PC-9 (cell line): ENCODE results near the gene STAB2. TPM values are rescaled to one million over a fixed set of nuclear protein-coding genes. Genes with fewer than 3 reads are reported as not detected.

Experiments
- BruUV-seq: library from RNA; stranded (reverse); fragments of 400-500 nt; replicated peaks from 2 replicates; lab custom pipeline; 2021; lab: Mats Ljungman, UMichigan
- CTCF ChIA-PET: fragments of 300-600 bp; sonication (Branson Sonifier 250); formaldehyde crosslinking; loops from one replicate; lab custom pipeline; 2022; ENCODE audit warnings: antibody characterized with exemption; lab: Charles Lee
- POLR2A ChIA-PET: fragments of 300-600 bp; sonication (Branson Sonifier 250); formaldehyde crosslinking; loops from one replicate; lab custom pipeline; 2022; ENCODE audit warnings: antibody characterized with exemption; ENCODE audit not compliant: unreplicated experiment; lab: Charles Lee
- DNase-seq, 2 experiments: peaks; one replicate each; pipeline versions ENCODE4 v3.0.0 to v3.0.0-alpha.2; 2015 to 2022; ENCODE audit warnings: mixed read lengths in 1 of 2
- H2AFZ ChIP-seq: fragments of 200-600 bp; sonication (generic); 2 replicates; pipeline ENCODE4 v1.8.1; 2017; ENCODE audit warnings: antibody characterized with exemption
- H3F3A ChIP-seq: fragments of 200-600 bp; sonication (generic); 2 replicates; pipeline ENCODE4 v1.8.1; 2017; ENCODE audit warnings: antibody characterized with exemption, mild to moderate bottlenecking, low read depth; ENCODE audit not compliant: insufficient read depth
- H3K27ac ChIP-seq: fragments of 200-600 bp; sonication (generic); 2 replicates; pipeline ENCODE4 v1.6.1; 2016; ENCODE audit warnings: mixed run types
- H3K27me3 ChIP-seq: fragments of 200-600 bp; sonication (generic); 2 replicates; pipeline ENCODE4 v1.6.1; 2016; ENCODE audit warnings: low read depth, mixed run types; ENCODE audit not compliant: insufficient read depth
- H3K36me3 ChIP-seq: fragments of 200-600 bp; sonication (generic); 2 replicates; pipeline ENCODE4 v1.6.1; 2016; ENCODE audit warnings: low read depth, mixed run types
- H3K4me1 ChIP-seq: fragments of 200-600 bp; sonication (generic); replicated peaks from 2 replicates; pipeline ENCODE4 v1.6.1; 2016; ENCODE audit warnings: mixed run types; ENCODE audit not compliant: insufficient read depth
- H3K4me2 ChIP-seq: fragments of 200-600 bp; sonication (generic); 2 replicates; pipeline ENCODE4 v1.6.1; 2017; ENCODE audit warnings: mixed run types
- H3K4me3 ChIP-seq: fragments of 200-600 bp; sonication (generic); 2 replicates; pipeline ENCODE4 v1.6.1; 2016; ENCODE audit warnings: mixed run types
- H3K79me2 ChIP-seq: fragments of 200-600 bp; sonication (generic); 2 replicates; pipeline ENCODE4 v1.6.1; 2017; ENCODE audit warnings: low read depth, mixed run types
- H3K9me2 ChIP-seq: fragments of 200-600 bp; sonication (generic); 2 replicates; pipeline ENCODE4 v1.8.1; 2017; ENCODE audit warnings: mild to moderate bottlenecking; ENCODE audit not compliant: insufficient read depth
- H3K9me3 ChIP-seq: fragments of 200-600 bp; sonication (generic); 2 replicates; pipeline ENCODE4 v1.8.1; 2016; ENCODE audit warnings: low read depth; ENCODE audit not compliant: insufficient read depth
- H4K20me1 ChIP-seq: fragments of 200-600 bp; sonication (generic); 2 replicates; pipeline ENCODE4 v1.8.1; 2017; ENCODE audit not compliant: insufficient read depth
- EZH2 ChIP-seq: fragments of 200-600 bp; sonication (generic); IDR thresholded peaks from 2 replicates; pipeline ENCODE4 v1.8.0; 2017; ENCODE audit warnings: antibody characterized with exemption, low read depth
- intact Hi-C: fragments of 100-400 bp; cut with micrococcal nuclease; formaldehyde crosslinking; loops from one replicate; pipeline ENCODE4 v1.10.0; 2022; ENCODE audit not compliant: unreplicated experiment
- total RNA-seq: library from RNA; stranded (reverse); gene quantifications from 2 replicates; pipeline ENCODE4 v1.2.3, GENCODE V29; 2021
- TF ChIP-seq, protein P1 (sequence below): fragments of 200-600 bp; sonication (generic); conservative IDR thresholded peaks from 2 replicates; pipeline ENCODE4 v1.6.1; 2017; ENCODE audit warnings: mixed run types, antibody characterized with exemption, mild to moderate bottlenecking, moderate library complexity

STAB2 gene
- total RNA-seq, 1 experiment from 2014 or later, result not detected

DNA sequence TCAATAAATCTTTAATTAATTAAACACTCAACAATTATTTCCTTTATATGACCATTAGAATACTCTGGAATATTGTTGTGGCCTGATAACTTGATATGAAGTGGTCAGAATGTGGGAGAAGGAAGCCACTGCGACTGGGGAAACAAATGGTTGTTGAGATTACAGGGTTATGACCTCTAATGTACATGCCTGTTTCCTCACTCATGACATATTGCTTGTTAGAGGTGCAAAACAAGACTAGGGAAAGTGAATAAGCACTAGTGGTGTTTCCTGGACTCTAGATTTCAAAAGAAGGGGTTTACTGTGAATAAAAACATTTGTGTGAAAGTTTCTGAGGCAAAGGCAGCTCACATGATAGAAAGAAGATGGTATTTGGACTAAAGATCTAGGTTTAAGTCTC, 53.3 kb downstream of the STAB2 start:
- Histone ChIP-seq H3K9me3 (no peaks in the 10 kb centered on the region), H3K27me3 (peaks cover 2% of the 10 kb centered on the region; the same call in 1 of the 2 replicates), H4K20me1 (no peaks in the 10 kb centered on the region), H2AFZ (no peak overlapping the region), H3K27ac (no peak overlapping the region), H3K4me2 (no peak overlapping the region), H3K9me2 (no peaks in the 10 kb centered on the region), H3K79me2 (no peaks in the 10 kb centered on the region), H3K4me3 (no peak overlapping the region), H3K4me1 (no peaks in the 10 kb centered on the region), H3K36me3 (no peaks in the 10 kb centered on the region), H3F3A (no peaks in the 10 kb centered on the region)
- ChIA-PET POLR2A (no interaction called here), CTCF (no interaction called here)
- no TSS peak for BruUV-seq
- intact Hi-C loops, result no loop called here
- no peak for DNase-seq
- no peak for TF ChIP-seq EZH2
- TF ChIP-seq, protein P1, sequence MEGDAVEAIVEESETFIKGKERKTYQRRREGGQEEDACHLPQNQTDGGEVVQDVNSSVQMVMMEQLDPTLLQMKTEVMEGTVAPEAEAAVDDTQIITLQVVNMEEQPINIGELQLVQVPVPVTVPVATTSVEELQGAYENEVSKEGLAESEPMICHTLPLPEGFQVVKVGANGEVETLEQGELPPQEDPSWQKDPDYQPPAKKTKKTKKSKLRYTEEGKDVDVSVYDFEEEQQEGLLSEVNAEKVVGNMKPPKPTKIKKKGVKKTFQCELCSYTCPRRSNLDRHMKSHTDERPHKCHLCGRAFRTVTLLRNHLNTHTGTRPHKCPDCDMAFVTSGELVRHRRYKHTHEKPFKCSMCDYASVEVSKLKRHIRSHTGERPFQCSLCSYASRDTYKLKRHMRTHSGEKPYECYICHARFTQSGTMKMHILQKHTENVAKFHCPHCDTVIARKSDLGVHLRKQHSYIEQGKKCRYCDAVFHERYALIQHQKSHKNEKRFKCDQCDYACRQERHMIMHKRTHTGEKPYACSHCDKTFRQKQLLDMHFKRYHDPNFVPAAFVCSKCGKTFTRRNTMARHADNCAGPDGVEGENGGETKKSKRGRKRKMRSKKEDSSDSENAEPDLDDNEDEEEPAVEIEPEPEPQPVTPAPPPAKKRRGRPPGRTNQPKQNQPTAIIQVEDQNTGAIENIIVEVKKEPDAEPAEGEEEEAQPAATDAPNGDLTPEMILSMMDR, result no peak

DNA sequence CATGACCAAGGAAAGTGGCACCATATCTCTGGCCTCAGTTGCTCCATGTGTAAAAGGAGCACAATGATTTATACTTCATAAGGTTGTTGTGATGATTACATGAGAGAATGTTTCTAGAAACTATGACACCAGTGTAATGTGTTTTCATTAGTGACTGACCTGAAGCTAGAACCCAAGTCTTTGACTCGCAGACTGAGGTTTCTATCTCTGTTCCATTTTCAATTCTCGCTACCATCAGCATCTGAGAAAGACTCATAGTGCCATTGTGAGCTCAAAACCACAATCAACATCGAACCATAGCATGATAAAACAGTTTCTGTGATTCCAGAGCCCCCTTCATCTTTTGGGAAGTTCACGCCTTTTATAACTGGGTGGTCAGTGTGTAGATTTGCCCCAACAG, 53.8 kb downstream of the STAB2 start:
- BruUV-seq, result no TSS peak
- ChIA-PET CTCF (no interaction called here), POLR2A (no interaction called here)

DNA sequence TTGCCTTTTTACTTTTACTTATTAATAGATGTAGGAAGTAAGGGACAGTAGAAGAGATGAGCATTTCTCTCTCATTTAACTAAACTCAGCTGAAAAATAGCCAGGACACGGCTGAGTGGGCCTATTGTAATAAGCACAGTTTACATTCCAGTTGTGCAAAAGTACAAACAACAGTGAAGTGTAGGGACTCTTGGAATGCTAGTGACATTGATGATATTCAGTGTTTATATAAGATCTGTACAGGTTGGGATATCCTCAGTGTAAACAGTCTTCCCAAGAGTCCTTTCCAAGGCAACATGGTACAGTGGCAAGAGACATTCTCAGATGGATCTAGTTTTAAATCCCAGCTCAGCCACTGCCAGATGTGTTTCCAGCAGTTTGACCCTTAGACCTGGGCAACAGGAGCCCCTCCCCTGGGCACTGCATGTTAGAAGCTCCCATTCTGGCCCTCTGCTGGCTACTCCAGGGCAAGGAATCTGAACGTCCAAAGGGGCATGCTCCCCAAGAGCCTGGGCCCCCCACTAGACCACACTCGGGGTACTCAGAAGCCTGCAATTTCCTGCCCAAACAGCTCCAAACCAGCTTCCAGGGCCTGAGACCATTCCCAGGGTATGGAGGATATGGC, 55.3 kb downstream of the STAB2 start:
- Histone ChIP-seq H3K4me2 (no peak overlapping the region), H3K27ac (no peak overlapping the region), H3K4me3 (no peak overlapping the region), H3K9me2 (no peaks in the 10 kb centered on the region), H3K36me3 (no peaks in the 10 kb centered on the region), H3K9me3 (no peaks in the 10 kb centered on the region), H3K4me1 (no peaks in the 10 kb centered on the region), H3K27me3 (peaks cover 3% of the 10 kb centered on the region; the same call in 1 of the 2 replicates), H3K79me2 (no peaks in the 10 kb centered on the region), H3F3A (no peaks in the 10 kb centered on the region), H4K20me1 (no peaks in the 10 kb centered on the region), H2AFZ (no peak overlapping the region)
- ChIA-PET CTCF (no interaction called here), POLR2A (no interaction called here)
- no TSS peak for BruUV-seq
- no peak for DNase-seq
- intact Hi-C loops, result no loop called here
- TF ChIP-seq, protein P1, result no peak
- TF ChIP-seq EZH2, result no peak

More for the DNA sequence above, 53.8 kb downstream of the STAB2 start:
- Histone ChIP-seq H3K4me1 (no peaks in the 10 kb centered on the region), H4K20me1 (no peaks in the 10 kb centered on the region), H3K4me3 (no peak overlapping the region), H3K27me3 (no peaks in the 10 kb centered on the region), H3K36me3 (no peaks in the 10 kb centered on the region), H3K9me3 (no peaks in the 10 kb centered on the region), H3K79me2 (no peaks in the 10 kb centered on the region), H3K9me2 (no peaks in the 10 kb centered on the region), H3K27ac (no peak overlapping the region), H2AFZ (no peak overlapping the region), H3K4me2 (no peak overlapping the region), H3F3A (no peaks in the 10 kb centered on the region)
- no peak for TF ChIP-seq EZH2
- TF ChIP-seq, protein P1, result no peak
- no peak for DNase-seq
- intact Hi-C loops, result no loop called here
